ENCODE data around the gene PSMB3.

DNA sequence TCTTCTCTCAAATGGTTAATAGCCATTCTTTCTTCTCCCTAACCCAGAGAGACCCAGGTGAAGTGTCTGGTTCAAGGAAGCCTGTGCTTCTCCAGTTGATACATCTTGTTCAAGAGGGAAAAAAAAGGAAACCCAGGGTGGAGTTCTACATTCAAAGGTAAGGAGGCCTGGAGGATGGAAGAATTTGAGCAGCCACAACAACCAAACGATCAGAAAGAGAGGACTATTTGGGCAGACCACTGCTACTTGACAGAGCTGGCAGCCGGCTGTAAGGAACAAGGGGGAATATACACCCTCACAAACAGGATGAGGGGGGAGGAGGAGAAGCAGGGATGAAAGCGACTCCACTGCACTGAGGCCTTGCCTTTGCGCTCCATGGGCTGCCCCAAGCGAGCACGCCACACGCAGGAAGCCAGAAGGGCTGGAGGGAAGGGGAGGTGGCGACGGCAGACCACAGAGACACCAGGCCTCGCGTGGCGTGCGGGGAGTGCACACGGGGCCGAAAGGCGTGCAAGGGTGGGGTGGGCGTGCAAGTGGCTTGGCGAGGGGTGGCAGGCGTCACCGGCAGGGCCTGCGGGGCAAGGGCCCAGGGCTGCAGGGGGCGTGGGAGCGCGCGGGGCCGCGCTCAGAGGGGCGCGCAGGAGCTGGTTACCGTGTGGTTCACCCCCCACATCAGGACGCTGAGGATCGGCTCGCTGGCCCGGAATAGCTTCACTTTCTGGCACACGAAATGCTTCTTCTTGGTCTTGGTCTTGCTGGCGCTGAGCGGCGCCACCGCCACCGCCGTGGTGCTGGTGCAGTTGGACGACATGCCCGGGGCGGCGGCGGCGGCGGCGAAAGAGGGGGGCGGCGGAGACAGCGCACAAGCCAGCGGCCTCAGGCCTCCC lies 46.3 kb downstream of the PSMB3 start:
- no peak for TF ChIP-seq CTCF (optimal IDR thresholded peaks at IDR 0.05 in 1 of 3, IDR thresholded peaks at IDR 0.05 in 1 of 3, conservative IDR thresholded peaks at IDR 0.05 in 1 of 3; ENCODE audit: extremely low read depth in 1 of 3, insufficient read depth in 2 of 3, low read length in 3 of 3)
- no peak for TF ChIP-seq EZH2 (IDR thresholded peaks at IDR 0.05; ENCODE audit: low read length)

Measured in keratinocyte (primary cell).